ENCODE measurements around the gene TMEM170A.
"Not testable (repeated sequence)": the region's sequence is repeated elsewhere in the genome, so short reads cannot be mapped to it uniquely, and the experiment has no call there.

The TMEM170A gene

DNA sequence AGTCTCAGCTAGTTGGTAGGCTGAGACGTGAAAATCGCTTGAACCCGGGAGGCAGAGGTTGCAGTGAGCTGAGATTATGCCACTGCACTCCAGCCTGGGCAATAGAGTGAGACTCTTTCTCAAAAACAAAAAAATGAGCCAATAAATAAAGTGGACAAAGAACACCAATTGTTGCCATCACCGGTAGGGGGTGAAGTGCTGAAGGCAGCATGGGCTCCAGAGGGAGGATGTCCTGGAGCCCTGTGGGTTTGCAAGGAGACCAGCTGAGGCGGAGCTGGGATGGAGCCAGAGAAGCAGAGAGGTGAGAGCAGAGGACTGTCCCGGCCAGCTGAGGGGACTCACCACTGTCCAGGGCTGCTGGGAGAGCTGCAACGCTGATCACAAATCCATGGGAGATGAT, 17.0 kb upstream of the TMEM170A start:
- no peak for DNase-seq (ENCODE audit: low read depth in 2 of 2)

DNA sequence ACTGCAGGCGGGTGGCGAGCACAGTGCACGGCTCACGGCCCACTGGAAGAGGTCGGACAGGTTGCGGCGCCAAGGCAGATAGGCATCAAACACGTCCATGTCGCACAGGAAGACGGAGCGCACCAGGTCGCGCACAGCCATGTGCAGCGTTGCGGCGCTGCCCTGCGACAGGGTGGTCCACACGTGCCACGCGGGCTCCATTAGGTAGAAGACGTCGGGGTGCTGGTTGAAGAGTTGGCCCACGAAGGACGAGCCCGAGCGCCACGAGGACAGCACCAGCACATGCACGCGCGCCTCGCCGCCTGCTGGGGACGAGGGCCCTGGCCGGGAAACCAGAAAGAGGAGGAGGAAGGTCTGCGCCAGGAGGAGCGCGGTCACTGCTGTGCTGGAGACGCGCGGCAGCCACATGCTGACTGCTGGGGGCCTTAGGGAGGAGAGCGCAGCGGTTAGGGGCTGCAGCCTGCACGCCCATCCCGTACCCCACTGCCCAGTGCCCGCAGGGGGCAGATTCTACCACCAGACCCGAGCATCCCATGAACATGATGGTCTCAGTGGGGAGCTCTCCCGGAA, 15.0 kb upstream of the TMEM170A start:
- DNase-seq (ENCODE audit: low read depth in 2 of 2), result no peak

DNA sequence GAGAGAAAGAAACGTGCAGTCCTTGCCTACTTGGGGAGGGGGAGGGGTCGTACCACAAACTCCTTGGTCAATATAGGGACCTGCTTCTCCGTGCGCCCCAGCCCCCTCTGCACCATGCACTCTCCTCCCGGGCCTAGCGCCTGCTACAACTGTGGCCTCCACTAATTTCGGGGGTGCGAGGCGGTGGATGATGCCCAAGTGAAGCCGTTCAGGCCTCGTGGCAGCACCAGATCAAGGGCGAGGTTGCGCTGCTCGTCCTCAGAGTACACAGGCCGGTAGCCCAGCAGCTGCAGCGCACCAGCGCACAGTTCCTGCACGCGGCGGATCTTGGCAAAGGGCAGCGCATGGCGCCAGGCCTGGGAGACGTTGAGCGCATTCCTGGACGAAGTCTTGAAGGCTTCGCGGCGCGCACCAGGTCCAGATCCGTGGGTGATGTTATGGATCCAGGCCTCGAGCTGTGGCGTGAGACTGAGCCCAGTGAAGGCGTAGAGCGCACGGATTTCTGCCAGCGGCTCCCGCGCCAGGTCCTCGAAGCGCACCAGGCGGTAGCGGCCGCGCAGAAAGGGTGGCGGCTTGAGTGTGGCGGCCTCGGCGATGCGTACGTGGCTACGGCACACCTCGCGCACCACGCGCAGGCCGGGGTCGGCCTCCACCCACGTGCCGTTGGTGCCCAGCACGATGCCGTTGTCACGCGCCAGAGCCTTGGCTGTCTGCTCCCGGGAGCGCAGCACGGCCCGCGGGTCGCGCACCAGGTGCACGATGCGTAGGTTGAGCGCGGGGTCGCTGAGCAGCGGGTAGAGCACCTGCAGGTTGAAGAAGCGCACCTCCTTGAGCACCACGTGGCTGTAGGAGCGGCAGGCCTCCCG, 14.2 kb upstream of the TMEM170A start:
- DNase-seq (ENCODE audit: low read depth in 2 of 2), result no peak

DNA sequence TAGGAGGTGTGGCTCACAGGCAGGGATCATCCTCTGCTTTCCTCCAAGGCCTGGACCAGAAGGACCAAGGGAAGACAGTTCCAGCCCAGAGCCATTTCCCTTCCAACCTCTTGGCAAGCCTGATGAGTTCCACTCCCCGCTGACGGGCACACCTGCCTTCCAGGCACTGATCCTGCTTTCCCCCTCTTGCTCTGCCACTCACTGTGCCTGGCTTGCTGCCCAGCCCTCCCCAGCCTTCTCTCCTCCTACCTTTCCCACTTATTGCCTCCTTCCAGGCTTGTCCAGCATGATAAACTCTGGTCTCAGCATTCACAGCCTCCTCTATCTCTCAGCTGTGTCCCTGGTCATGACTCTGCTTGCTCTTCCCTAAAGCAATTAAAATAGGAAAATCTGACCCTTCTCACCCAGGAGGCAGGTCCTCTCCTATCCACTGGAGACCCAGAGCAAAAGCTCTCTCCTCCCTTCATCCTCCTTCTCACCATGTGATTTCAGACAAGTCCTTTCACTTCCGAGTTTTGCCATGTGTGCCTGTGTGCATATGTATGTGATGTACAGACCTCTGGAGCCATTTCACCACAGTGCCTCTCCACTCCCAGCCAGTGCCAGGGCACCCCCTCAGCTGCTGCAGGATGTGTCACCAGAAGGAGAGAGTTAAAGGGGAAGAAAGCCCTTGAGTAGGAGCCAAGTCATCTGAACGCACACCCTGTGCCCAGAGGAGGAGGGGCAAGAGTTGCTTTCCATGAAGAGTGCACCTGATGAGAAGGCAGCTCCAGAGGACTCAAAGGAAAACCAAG, 13.4 kb upstream of the TMEM170A start:
- DNase-seq (ENCODE audit: low read depth in 2 of 2), result no peak

GRCh38 chr16:75476817-75477216, 12.3 kb upstream of the TMEM170A start:
- DNase-seq (ENCODE audit: low read depth in 2 of 2), result no peak

- DNase-seq (ENCODE audit: low read depth in 2 of 2), result no peak
These were observed 10.9 kb upstream of the TMEM170A start for GRCh38 chr16:75475420-75475847.

- DNase-seq (ENCODE audit: low read depth in 2 of 2), result no peak
These were observed 8.7 kb upstream of the TMEM170A start for GRCh38 chr16:75472908-75473877.

- DNase-seq (ENCODE audit: low read depth in 2 of 2), result peak in 1 of 2 donors; percentile 6
These were observed 7.5 kb upstream of the TMEM170A start for GRCh38 chr16:75471723-75472633.

- no peak for DNase-seq (ENCODE audit: low read depth in 2 of 2)
These were observed 2.3 kb upstream of the TMEM170A start for GRCh38 chr16:75466760-75467159.

GRCh38 chr16:75463389-75464121, 934 bp downstream of the TMEM170A start:
- not testable (repeated sequence) for DNase-seq (ENCODE audit: low read depth in 2 of 2)

DNA sequence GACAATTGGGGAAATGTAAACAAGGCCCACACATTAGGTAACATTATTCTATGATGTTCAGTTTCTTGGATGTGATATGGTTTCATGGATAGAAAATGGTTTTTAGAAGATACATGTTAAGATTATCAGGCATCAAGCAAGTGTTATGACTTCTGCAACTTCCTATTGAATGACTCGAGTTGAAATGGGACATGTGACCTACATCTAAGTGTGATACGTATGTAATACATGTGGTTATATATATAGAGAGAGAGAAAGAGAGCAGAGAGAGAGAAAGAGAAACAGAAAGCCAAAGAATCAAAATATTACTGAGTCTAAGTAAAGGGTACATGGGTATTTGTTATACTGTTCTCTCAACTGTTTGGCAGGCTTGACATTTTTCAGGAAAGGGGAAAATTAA, 1.7 kb downstream of the TMEM170A start:
- DNase-seq (ENCODE audit: low read depth in 2 of 2), result no peak

DNA sequence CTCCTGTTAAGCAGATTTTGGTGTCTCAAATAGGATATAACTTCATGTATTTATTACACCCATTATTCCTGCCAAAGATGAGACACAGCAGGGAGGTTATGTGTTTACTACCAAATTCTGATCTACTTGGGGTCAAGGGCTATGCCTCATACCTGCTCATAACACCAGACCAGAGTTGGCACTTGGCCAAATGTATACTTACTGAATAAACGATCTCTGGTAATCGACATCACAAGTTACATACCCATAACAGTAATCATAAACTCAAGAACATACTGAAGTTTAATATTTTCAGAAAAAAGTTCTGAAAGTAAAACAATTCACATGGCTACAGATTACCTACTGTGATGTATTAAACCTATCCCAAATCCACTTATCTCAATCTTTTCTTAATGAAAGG, 2.9 kb downstream of the TMEM170A start:
- DNase-seq (ENCODE audit: low read depth in 2 of 2), result no peak

GRCh38 chr16:75460446-75460845, 4.0 kb downstream of the TMEM170A start:
- DNase-seq (ENCODE audit: low read depth in 2 of 2), result no peak

DNA sequence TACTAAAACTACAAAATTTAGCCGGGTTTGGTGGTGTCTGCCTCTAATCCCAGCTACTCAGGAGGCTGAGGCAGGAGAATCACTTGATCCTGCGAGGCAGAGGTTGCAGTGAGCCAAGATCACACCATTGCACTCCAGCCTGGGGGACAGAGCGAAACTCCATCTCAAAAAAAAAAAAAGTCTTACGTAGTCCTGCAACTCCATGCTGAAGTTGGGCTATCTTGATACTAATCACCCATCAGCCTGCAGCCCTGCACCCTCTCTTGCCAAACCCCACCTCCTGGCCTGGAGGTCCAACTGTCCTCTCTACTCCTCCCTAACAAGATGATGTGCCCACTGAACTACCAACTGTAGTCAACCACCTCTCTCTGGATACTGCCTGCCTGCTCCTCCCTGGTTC, 4.8 kb downstream of the TMEM170A start:
- no peak for DNase-seq (ENCODE audit: low read depth in 2 of 2)

DNA sequence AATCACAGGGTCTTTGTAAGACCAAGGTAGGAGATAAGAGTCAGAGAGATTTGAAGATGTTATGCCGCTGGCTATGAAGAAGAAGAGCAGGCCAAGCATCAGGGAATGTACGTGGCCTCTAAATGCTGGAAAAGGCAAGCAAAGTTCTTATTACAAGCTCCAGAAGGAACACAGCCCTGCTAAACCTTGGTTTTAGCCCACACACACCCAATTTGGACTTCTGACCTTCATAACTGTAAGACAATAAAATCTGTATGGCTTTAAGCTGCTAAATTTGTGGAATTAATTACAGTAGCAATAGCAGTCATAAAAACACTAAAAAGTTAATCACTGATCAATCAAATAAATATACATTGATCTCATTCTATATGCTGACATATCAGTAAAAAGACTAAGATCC, 6.0 kb downstream of the TMEM170A start:
- DNase-seq (ENCODE audit: low read depth in 2 of 2), result no peak

GRCh38 chr16:75458029-75458428, 6.5 kb downstream of the TMEM170A start:
- no peak for DNase-seq (ENCODE audit: low read depth in 2 of 2)

DNA sequence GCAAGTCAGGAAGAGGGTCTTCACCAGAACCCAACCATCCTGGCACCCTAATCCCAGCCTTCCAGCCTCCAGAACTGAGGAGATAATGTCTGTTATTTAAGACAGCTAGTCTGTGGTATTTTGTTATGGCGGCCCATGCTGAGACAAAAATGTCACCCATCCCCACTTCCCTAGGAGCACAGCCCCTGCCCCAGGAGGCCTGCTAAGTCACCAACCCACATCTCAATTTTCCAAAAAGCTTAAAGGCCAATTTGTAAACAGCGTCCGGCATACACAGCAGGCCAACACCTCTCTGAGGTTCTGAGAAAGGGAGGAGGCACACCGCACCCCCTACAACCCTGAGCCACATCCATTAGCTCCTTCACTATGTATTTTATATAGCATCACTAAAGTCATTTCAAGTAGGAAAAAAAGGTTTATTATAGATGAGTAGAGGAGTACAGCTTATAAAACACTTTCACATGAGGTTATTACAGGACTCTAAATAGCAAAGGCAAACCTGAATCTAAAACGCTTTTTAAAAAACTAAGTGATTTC, 6.9 kb downstream of the TMEM170A start:
- DNase-seq (ENCODE audit: low read depth in 2 of 2), result no peak

DNA sequence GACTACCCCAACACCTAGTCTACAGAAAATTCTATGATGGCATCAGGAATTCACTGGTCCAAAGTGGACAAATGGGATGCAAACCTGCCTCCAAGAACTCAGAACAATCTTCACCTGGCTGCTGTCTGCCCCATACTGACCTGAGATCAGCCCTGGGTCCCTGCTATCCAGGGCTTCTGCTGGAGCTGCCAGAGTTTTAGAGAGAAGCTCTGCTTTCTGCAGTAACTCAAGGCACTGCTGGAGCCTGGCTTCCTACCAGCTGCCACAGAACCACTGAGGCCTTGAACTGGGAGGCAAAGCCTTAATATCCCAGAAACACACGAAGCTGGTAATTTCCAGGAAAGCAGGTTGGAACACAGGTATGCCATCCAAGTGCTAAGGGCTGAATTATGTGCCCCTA, 7.5 kb downstream of the TMEM170A start:
- DNase-seq (ENCODE audit: low read depth in 2 of 2), result no peak

DNA sequence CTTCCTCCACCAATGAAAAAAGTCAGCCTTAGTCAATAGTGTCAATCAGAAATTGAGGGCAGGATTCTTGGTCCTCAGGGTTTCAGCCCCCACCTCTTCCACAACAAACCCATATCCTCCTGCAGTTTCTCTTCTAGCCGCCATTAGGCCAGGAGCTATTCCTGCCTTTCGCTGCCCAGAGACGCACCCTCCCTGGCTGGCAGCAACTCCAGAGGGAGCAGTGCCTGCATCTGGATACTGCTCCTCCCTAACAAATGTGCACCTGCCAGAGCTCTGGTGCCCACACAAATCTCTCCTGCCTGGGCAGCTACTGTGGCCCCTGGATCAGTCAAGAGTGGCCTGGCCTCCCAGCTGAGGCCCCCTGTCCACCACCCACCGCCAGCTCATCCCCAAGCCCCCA, 8.0 kb downstream of the TMEM170A start:
- not testable (repeated sequence) for DNase-seq (ENCODE audit: low read depth in 2 of 2)

All from stimulated activated CD8-positive, alpha-beta memory T cell treated with anti-CD3 and anti-CD28 coated beads, Interleukin-7, amount 100 ng/mL, for 4 hours (primary cell).